SK-N-SH treated with all-trans-retinoic acid at 6 μM for 48 hours (cell line): Measurements from ENCODE around the gene NUP210L.

ENCODE experiments used
- ARNTL ChIP-seq: fragments of 450-650 bp; formaldehyde crosslinking; IDR thresholded peaks from 2 replicates; pipeline ENCODE4 v1.5.0; 2020; ENCODE audit warnings: low read depth, mild to moderate bottlenecking, moderate library complexity, borderline replicate concordance
- CREB5 ChIP-seq: fragments of 250-450 bp; sonication (Bioruptor Pico); IDR thresholded peaks from 2 replicates; pipeline ENCODE4 v1.5.1; 2020; ENCODE audit warnings: low read depth, mild to moderate bottlenecking, moderate library complexity
- GLIS3 ChIP-seq: fragments of 250-450 bp; sonication (Bioruptor Pico); IDR thresholded peaks from 2 replicates; pipeline ENCODE4 v1.5.0; 2020; ENCODE audit warnings: mild to moderate bottlenecking, moderate library complexity
- ISL1 ChIP-seq: fragments of 250-450 bp; sonication (Bioruptor Pico); IDR thresholded peaks from 2 replicates; pipeline ENCODE4 v2.1.2; 2022; ENCODE audit warnings: mild to moderate bottlenecking, moderate library complexity
- PATZ1 ChIP-seq: fragments of 250-450 bp; sonication (Bioruptor Pico); IDR thresholded peaks from 2 replicates; pipeline ENCODE4 v1.8.0; 2020; ENCODE audit warnings: mild to moderate bottlenecking, moderate library complexity, borderline replicate concordance
- POU6F1 ChIP-seq: fragments of 250-450 bp; sonication (Bioruptor Pico); IDR thresholded peaks from 2 replicates; pipeline ENCODE4 v1.8.0; 2021; ENCODE audit warnings: low read depth, mild to moderate bottlenecking, moderate library complexity, borderline replicate concordance
- PPARA ChIP-seq: fragments of 250-450 bp; sonication (Bioruptor Pico); IDR thresholded peaks from 2 replicates; pipeline ENCODE4 v1.5.0; 2020; ENCODE audit warnings: mild to moderate bottlenecking, borderline replicate concordance
- RARB ChIP-seq: fragments of 250-450 bp; sonication (Bioruptor Pico); IDR thresholded peaks from 2 replicates; pipeline ENCODE4 v1.8.0; 2021; ENCODE audit warnings: mild to moderate bottlenecking, moderate library complexity
- TSHZ2 ChIP-seq: fragments of 250-450 bp; sonication (Bioruptor Pico); IDR thresholded peaks from 2 replicates; pipeline ENCODE4 v1.5.0; 2020; ENCODE audit warnings: mild to moderate bottlenecking, moderate library complexity
- ZFP3 ChIP-seq: fragments of 250-450 bp; sonication (Bioruptor Pico); IDR thresholded peaks from 2 replicates; pipeline ENCODE4 v1.5.0; 2020; ENCODE audit warnings: mild to moderate bottlenecking, moderate library complexity
- ZFP30 ChIP-seq: fragments of 450-650 bp; formaldehyde crosslinking; IDR thresholded peaks from 2 replicates; pipeline ENCODE4 v1.5.0; 2022; ENCODE audit warnings: mild to moderate bottlenecking, moderate library complexity

- TF ChIP-seq PATZ1 (peak; percentile 50; the same call in 1 of the 2 replicates), ZFP3 (CRISPR knock-in tag) (peak; percentile 72), ARNTL (CRISPR knock-in tag) (no peak), PPARA (no peak), TSHZ2 (CRISPR knock-in tag) (peak; percentile 93), POU6F1 (CRISPR knock-in tag) (peak; percentile 42; the same call in 1 of the 2 replicates), RARB (CRISPR knock-in tag) (0 out of 2 replicates have a peak, but pooled peaks have one; percentile 47), GLIS3 (CRISPR knock-in tag) (peak; percentile 66; the same call in 1 of the 2 replicates), ZFP30 (no peak), CREB5 (CRISPR knock-in tag) (no peak), ISL1 (CRISPR knock-in tag) (no peak)
Observed at GRCh38 chr1:153958111-153958960, 196.5 kb downstream of the NUP210L start, which contains the start of gene CRTC2.
